ENCODE data around the gene F11R. TPM values are rescaled to one million over a fixed set of nuclear protein-coding genes. Genes with fewer than 3 reads are reported as not detected.

F11R gene
- total and polyA plus RNA-seq, 2 of the 13 experiments (the other 11 are each of a cell fraction or from before 2014, with no cell fraction given) = 95.8 to 105 TPM

DNA sequence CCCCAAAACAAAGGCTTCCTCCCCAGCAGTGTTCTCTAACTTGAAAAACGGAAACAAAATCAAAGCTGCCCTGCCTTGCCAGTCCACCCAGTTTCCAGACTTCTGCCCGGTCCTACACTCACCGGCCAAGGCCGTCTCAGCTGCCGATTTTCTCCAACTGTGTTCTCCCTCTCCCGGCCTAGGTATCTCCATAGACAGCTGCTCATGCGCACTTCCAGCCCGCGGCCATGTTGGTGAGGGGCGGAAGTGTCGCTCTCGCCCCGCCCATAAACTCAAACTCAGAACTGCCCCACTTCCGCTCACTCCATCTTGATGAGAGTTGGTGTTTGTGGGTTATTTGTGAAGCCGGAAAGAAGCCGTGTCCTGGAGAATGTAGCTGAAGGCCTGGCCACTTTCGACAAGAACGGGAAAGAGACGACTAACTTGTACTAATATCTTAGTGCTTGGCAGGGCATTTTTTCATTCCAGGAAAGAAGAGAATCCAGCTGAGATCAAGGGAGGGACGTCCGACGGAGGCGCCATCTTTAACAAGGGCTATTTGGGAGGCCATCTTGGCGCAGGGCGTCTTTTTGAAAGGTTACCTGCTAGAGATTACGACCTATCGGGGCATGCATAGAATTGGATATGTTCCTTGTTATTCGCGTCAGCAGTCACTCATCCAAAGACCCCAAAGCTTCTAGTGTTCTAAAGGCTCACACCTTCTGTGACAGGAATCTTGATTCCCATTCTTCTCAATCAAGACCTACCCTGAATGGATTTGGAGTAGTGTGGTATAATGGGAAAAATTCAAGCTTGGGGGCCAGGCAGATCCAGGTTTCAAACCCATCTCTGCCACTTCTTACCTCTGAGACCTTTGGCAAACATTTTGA lies 25.0 kb upstream of the F11R start, which contains the start of gene USF1 (continued):
- TF ChIP-seq, protein P1, sequence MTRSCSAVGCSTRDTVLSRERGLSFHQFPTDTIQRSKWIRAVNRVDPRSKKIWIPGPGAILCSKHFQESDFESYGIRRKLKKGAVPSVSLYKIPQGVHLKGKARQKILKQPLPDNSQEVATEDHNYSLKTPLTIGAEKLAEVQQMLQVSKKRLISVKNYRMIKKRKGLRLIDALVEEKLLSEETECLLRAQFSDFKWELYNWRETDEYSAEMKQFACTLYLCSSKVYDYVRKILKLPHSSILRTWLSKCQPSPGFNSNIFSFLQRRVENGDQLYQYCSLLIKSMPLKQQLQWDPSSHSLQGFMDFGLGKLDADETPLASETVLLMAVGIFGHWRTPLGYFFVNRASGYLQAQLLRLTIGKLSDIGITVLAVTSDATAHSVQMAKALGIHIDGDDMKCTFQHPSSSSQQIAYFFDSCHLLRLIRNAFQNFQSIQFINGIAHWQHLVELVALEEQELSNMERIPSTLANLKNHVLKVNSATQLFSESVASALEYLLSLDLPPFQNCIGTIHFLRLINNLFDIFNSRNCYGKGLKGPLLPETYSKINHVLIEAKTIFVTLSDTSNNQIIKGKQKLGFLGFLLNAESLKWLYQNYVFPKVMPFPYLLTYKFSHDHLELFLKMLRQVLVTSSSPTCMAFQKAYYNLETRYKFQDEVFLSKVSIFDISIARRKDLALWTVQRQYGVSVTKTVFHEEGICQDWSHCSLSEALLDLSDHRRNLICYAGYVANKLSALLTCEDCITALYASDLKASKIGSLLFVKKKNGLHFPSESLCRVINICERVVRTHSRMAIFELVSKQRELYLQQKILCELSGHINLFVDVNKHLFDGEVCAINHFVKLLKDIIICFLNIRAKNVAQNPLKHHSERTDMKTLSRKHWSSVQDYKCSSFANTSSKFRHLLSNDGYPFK (CRISPR knock-in tag; IDR thresholded peaks at IDR 0.05; ENCODE audit: borderline replicate concordance) = peak; percentile 100
- peak; percentile 75 for TF ChIP-seq SAP130 (CRISPR knock-in tag; IDR thresholded peaks at IDR 0.05; ENCODE audit: low read depth)
- no peak for TF ChIP-seq TRIM24 (CRISPR knock-in tag; IDR thresholded peaks at IDR 0.05)
- TF ChIP-seq ZNF713 (CRISPR knock-in tag; IDR thresholded peaks at IDR 0.05) = 0 out of 2 replicates have a peak, but pooled peaks have one; percentile 41
- TF ChIP-seq ZNF674 (CRISPR knock-in tag; IDR thresholded peaks at IDR 0.05; ENCODE audit: low read depth) = no peak; the same call in 1 of the 2 replicates
- no peak; the same call in 1 of the 2 replicates for TF ChIP-seq ZSCAN22 (CRISPR knock-in tag; IDR thresholded peaks at IDR 0.05)
- no peak for TF ChIP-seq ZNF232 (CRISPR knock-in tag; IDR thresholded peaks at IDR 0.05; ENCODE audit: borderline replicate concordance)
- TF ChIP-seq ZFP82 (CRISPR knock-in tag; IDR thresholded peaks at IDR 0.05; ENCODE audit: borderline replicate concordance) = peak; percentile 50; the same call in 1 of the 2 replicates
- peak; percentile 66; the same call in 1 of the 2 replicates for TF ChIP-seq KAT7 (CRISPR knock-in tag; IDR thresholded peaks at IDR 0.05; ENCODE audit: borderline replicate concordance)
- TF ChIP-seq ZC3H4 (CRISPR knock-in tag; IDR thresholded peaks at IDR 0.05; ENCODE audit: borderline replicate concordance) = no peak
- no peak for TF ChIP-seq ZNF124 (CRISPR knock-in tag; IDR thresholded peaks at IDR 0.05)
- TF ChIP-seq HNRNPUL1 (IDR thresholded peaks at IDR 0.05; ENCODE audit: low read depth, low read length) = no peak
- TF ChIP-seq, protein P2, sequence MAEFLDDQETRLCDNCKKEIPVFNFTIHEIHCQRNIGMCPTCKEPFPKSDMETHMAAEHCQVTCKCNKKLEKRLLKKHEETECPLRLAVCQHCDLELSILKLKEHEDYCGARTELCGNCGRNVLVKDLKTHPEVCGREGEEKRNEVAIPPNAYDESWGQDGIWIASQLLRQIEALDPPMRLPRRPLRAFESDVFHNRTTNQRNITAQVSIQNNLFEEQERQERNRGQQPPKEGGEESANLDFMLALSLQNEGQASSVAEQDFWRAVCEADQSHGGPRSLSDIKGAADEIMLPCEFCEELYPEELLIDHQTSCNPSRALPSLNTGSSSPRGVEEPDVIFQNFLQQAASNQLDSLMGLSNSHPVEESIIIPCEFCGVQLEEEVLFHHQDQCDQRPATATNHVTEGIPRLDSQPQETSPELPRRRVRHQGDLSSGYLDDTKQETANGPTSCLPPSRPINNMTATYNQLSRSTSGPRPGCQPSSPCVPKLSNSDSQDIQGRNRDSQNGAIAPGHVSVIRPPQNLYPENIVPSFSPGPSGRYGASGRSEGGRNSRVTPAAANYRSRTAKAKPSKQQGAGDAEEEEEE (CRISPR knock-in tag; IDR thresholded peaks at IDR 0.05; ENCODE audit: borderline replicate concordance) = no peak
- TF ChIP-seq NR2F1 (CRISPR knock-in tag; IDR thresholded peaks at IDR 0.05) = peak in 1 of 2 experiments; percentile 39; a peak in 1 of 4 replicates
- TF ChIP-seq, protein P3, sequence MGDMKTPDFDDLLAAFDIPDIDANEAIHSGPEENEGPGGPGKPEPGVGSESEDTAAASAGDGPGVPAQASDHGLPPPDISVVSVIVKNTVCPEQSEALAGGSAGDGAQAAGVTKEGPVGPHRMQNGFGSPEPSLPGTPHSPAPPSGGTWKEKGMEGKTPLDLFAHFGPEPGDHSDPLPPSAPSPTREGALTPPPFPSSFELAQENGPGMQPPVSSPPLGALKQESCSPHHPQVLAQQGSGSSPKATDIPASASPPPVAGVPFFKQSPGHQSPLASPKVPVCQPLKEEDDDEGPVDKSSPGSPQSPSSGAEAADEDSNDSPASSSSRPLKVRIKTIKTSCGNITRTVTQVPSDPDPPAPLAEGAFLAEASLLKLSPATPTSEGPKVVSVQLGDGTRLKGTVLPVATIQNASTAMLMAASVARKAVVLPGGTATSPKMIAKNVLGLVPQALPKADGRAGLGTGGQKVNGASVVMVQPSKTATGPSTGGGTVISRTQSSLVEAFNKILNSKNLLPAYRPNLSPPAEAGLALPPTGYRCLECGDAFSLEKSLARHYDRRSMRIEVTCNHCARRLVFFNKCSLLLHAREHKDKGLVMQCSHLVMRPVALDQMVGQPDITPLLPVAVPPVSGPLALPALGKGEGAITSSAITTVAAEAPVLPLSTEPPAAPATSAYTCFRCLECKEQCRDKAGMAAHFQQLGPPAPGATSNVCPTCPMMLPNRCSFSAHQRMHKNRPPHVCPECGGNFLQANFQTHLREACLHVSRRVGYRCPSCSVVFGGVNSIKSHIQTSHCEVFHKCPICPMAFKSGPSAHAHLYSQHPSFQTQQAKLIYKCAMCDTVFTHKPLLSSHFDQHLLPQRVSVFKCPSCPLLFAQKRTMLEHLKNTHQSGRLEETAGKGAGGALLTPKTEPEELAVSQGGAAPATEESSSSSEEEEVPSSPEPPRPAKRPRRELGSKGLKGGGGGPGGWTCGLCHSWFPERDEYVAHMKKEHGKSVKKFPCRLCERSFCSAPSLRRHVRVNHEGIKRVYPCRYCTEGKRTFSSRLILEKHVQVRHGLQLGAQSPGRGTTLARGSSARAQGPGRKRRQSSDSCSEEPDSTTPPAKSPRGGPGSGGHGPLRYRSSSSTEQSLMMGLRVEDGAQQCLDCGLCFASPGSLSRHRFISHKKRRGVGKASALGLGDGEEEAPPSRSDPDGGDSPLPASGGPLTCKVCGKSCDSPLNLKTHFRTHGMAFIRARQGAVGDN (CRISPR knock-in tag; IDR thresholded peaks at IDR 0.05) = peak; percentile 60; the same call in 1 of the 2 replicates
- TF ChIP-seq ZNF20 (CRISPR knock-in tag; IDR thresholded peaks at IDR 0.05) = peak; percentile 79; the same call in 1 of the 2 replicates
- peak; percentile 39; the same call in 1 of the 2 replicates for TF ChIP-seq SMAD3 (CRISPR knock-in tag; IDR thresholded peaks at IDR 0.05)
- TF ChIP-seq ZNF780A (CRISPR knock-in tag; IDR thresholded peaks at IDR 0.05) = no peak
- TF ChIP-seq SRF (IDR thresholded peaks at IDR 0.05; ENCODE audit: low read depth, low read length) = no peak

Measured in HepG2 (cell line).